Uterus (tissue), 2 donors: ENCODE results near the gene VWA3B.

Experiments used
- CTCF ChIP-seq, 4 experiments: fragments of 200-600 bp in 2 of 4; fragments of 450-650 bp in 2 of 4; sonication (generic) in 2 of 4; IDR thresholded peaks; one replicate each; pipeline ENCODE4 v1.5.1; 2016 to 2019; ENCODE audit warnings: antibody characterized with exemption in 4 of 4, mild to moderate bottlenecking in 2 of 4, moderate library complexity in 1 of 4
- POLR2A ChIP-seq, 2 donors: fragments of 450-650 bp; IDR thresholded peaks; one replicate each; pipeline ENCODE4 v1.6.1; 2016; ENCODE audit warnings: antibody characterized with exemption in 2 of 2, mild to moderate bottlenecking in 1 of 2, moderate library complexity in 1 of 2

- TF ChIP-seq POLR2A (IDR thresholded peaks at IDR 0.05): no peak
- TF ChIP-seq CTCF (IDR thresholded peaks at IDR 0.05): no peak
Observed at GRCh38 chr2:98123286-98123685, 36.3 kb downstream of the VWA3B start.
